Measurements from ENCODE around the gene TWSG1. TPM values are rescaled to one million over a fixed set of nuclear protein-coding genes. Genes with fewer than 3 reads are reported as not detected.
A peak's percentile ranks its signal among the peaks of the same experiment; 100 is the strongest.

Gene TWSG1
- total RNA-seq, 6 donors from 2014 or later: 7.3 to 37.0 (median 29.4) TPM

DNA sequence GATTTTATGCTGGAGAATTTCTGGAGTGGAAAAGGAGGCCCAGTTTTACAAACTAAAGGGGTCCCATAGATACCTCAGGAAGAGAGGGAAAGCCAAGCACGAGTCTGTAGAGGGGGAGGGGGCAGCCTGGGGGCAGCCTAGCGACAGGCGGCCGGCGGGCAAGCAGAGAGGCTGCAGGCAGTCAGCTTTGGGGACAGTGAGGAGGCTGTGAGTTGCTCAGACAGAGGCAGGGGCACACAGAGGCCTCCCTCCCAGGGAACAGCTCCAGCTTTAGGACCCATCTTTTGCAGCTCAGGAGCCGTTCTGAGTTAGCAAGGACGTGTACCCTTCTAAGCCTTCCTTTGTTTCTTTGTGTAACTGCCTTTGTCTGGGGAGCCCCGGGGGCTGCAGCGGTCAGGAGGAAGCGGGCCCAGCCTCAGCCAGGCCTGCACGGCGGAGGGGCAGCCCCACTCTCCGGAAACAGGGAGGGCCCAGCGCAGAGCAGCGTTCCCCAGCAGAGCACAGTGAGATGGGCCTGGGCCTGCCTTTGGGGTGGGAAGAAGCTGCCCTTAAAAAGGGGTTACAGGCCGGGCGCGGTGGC lies 99.6 kb downstream of the TWSG1 start:
- DNase-seq (peak in 1 of 2 donors; percentile 62), ATAC-seq (ENCODE audit: low FRiP score in 2 of 2) (peak; percentile 28 to 40)
- no peak overlapping the region for H3K27ac ChIP-seq
- no peaks in the 10 kb centered on the region for H3K27me3 ChIP-seq
- TF ChIP-seq POLR2A (IDR thresholded peaks at IDR 0.05) (no peak), EP300 (IDR thresholded peaks at IDR 0.05) (no peak), POLR2AphosphoS5 (IDR thresholded peaks at IDR 0.05) (no peak)
- TF ChIP-seq, protein P1, sequence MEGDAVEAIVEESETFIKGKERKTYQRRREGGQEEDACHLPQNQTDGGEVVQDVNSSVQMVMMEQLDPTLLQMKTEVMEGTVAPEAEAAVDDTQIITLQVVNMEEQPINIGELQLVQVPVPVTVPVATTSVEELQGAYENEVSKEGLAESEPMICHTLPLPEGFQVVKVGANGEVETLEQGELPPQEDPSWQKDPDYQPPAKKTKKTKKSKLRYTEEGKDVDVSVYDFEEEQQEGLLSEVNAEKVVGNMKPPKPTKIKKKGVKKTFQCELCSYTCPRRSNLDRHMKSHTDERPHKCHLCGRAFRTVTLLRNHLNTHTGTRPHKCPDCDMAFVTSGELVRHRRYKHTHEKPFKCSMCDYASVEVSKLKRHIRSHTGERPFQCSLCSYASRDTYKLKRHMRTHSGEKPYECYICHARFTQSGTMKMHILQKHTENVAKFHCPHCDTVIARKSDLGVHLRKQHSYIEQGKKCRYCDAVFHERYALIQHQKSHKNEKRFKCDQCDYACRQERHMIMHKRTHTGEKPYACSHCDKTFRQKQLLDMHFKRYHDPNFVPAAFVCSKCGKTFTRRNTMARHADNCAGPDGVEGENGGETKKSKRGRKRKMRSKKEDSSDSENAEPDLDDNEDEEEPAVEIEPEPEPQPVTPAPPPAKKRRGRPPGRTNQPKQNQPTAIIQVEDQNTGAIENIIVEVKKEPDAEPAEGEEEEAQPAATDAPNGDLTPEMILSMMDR (IDR thresholded peaks at IDR 0.05): no peak
- no peaks in the 10 kb centered on the region for H3K9me3 ChIP-seq
- H3K4me1 ChIP-seq: peaks cover 0 to 10% (median 1%) of the 10 kb centered on the region in 4 donors
- H3K4me3 ChIP-seq: no peak overlapping the region
- no peaks in the 10 kb centered on the region for H3K36me3 ChIP-seq
- WGBS, 2 donors: 48 to 63% methylated on average over 15 to 18 of the region's 18 CpGs

- DNase-seq (peak in 1 of 2 donors; percentile 15), ATAC-seq (ENCODE audit: low FRiP score in 2 of 2) (no peak)
- WGBS, 2 donors: 95 to 96% methylated on average over 17 of the region's 17 CpGs
- H3K9me3 ChIP-seq: no peaks in the 10 kb centered on the region
- no peak overlapping the region for H3K4me3 ChIP-seq
- no peak overlapping the region for H3K27ac ChIP-seq
- no peaks in the 10 kb centered on the region for H3K27me3 ChIP-seq
- peaks cover 0 to 10% (median 1%) of the 10 kb centered on the region in 4 donors for H3K4me1 ChIP-seq
- no peaks in the 10 kb centered on the region for H3K36me3 ChIP-seq
- no peak for TF ChIP-seq EP300 (IDR thresholded peaks at IDR 0.05)
- no peak for TF ChIP-seq POLR2A (IDR thresholded peaks at IDR 0.05)
- TF ChIP-seq, protein P1 (IDR thresholded peaks at IDR 0.05): no peak
- no peak for TF ChIP-seq POLR2AphosphoS5 (IDR thresholded peaks at IDR 0.05)
Measured at GRCh38 chr18:9435041-9435440, 100.5 kb downstream of the TWSG1 start.

- Histone ChIP-seq H3K27ac (peak overlapping the region in 1 of 4 donors; percentile 34), H3K36me3 (no peaks in the 10 kb centered on the region), H3K9me3 (no peaks in the 10 kb centered on the region), H3K4me3 (no peak overlapping the region), H3K27me3 (no peaks in the 10 kb centered on the region), H3K4me1 (peaks cover 0 to 10% (median 1%) of the 10 kb centered on the region in 4 donors)
- TF ChIP-seq, protein P1 (IDR thresholded peaks at IDR 0.05): no peak
- TF ChIP-seq POLR2AphosphoS5 (IDR thresholded peaks at IDR 0.05) (no peak), POLR2A (IDR thresholded peaks at IDR 0.05) (no peak), EP300 (IDR thresholded peaks at IDR 0.05) (no peak)
- ATAC-seq (ENCODE audit: low FRiP score in 2 of 2) (no peak), DNase-seq (no peak)
- WGBS, 2 donors: 68 to 72% methylated on average over 5 of the region's 5 CpGs
Measured at GRCh38 chr18:9436206-9436929, 101.8 kb downstream of the TWSG1 start.

DNA sequence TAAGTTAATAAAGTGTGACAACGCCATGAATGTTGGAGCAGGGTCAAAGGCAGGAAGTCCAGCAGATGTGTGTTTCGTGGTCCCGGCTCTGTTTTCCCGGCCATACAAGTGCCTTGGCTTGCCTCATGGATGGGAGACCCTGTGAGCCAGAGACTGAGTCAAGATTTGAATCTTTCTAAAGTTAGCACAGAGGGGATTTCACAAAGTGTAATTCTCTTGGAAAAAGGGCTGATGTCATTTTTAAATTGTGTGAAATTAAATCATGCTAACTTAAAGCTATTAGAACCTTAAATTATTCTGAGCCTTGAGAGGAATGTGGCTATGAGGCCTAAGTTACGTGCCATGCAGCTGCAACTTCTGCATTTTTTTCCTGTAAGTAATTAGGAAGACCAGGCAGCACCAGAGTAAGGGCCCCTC lies 102.5 kb downstream of the TWSG1 start:
- Histone ChIP-seq H3K27me3 (no peaks in the 10 kb centered on the region), H3K9me3 (no peaks in the 10 kb centered on the region), H3K27ac (peak overlapping the region in 1 of 4 donors; percentile 34), H3K4me1 (peaks cover 0 to 10% (median 1%) of the 10 kb centered on the region in 4 donors), H3K4me3 (no peak overlapping the region), H3K36me3 (no peaks in the 10 kb centered on the region)
- DNase-seq (no peak), ATAC-seq (ENCODE audit: low FRiP score in 2 of 2) (no peak)
- 57 to 68% methylated on average over 5 of the region's 5 CpGs for WGBS, 2 donors
- no peak for TF ChIP-seq EP300 (IDR thresholded peaks at IDR 0.05)
- no peak for TF ChIP-seq POLR2A (IDR thresholded peaks at IDR 0.05)
- TF ChIP-seq POLR2AphosphoS5 (IDR thresholded peaks at IDR 0.05): no peak
- TF ChIP-seq, protein P1 (IDR thresholded peaks at IDR 0.05): no peak
